A673 (cell line): ENCODE data around the gene GINS1. TPM values are rescaled to one million over a fixed set of nuclear protein-coding genes. Genes with fewer than 3 reads are reported as not detected.

Source experiments
- BruUV-seq: library from RNA; stranded (reverse); fragments of 400-500 nt; replicated peaks from 2 replicates; lab custom pipeline; 2021; lab: Mats Ljungman, UMichigan
- CTCF ChIA-PET: fragments of 300-600 bp; sonication (Branson Sonifier 250); formaldehyde crosslinking; loops from one replicate; lab custom pipeline; 2022; ENCODE audit warnings: antibody characterized with exemption; lab: Charles Lee
- POLR2A ChIA-PET: fragments of 300-600 bp; sonication (Branson Sonifier 250); formaldehyde crosslinking; loops from one replicate; lab custom pipeline; 2022; ENCODE audit warnings: antibody characterized with exemption; ENCODE audit not compliant: low non-redundant PET; lab: Charles Lee
- DNase-seq: peaks from one replicate; pipeline ENCODE4 v3.0.0-alpha.2; 2015; ENCODE audit warnings: low spot score
- H3K27ac ChIP-seq: fragments of 200-600 bp; sonication (generic); 2 replicates; pipeline ENCODE4 v1.5.1; 2016; ENCODE audit warnings: mixed run types, low read depth, mild to moderate bottlenecking, mixed read lengths, antibody characterized with exemption, low read length; ENCODE audit not compliant: poor library complexity, severe bottlenecking
- H3K27me3 ChIP-seq: fragments of 200-600 bp; sonication (generic); replicated peaks from 2 replicates; pipeline ENCODE4 v1.6.1; 2017; ENCODE audit warnings: mixed run types, low read depth, mild to moderate bottlenecking, mixed read lengths, antibody characterized with exemption, low read length; ENCODE audit not compliant: insufficient read depth, poor library complexity
- H3K36me3 ChIP-seq: fragments of 200-600 bp; sonication (generic); 2 replicates; pipeline ENCODE4 v1.6.1; 2016; ENCODE audit warnings: mixed run types, mild to moderate bottlenecking, mixed read lengths, antibody characterized with exemption, low read length; ENCODE audit not compliant: insufficient read depth, poor library complexity, severe bottlenecking
- H3K4me1 ChIP-seq: fragments of 200-600 bp; sonication (generic); 2 replicates; pipeline ENCODE4 v1.6.1; 2017; ENCODE audit warnings: mixed run types, mild to moderate bottlenecking, mixed read lengths, antibody characterized with exemption, low read length; ENCODE audit not compliant: insufficient read depth, poor library complexity, severe bottlenecking
- H3K4me3 ChIP-seq: fragments of 200-600 bp; sonication (generic); 2 replicates; pipeline ENCODE4 v1.5.1; 2016; ENCODE audit warnings: low read depth, mixed run types, mild to moderate bottlenecking, mixed read lengths, low read length; ENCODE audit not compliant: poor library complexity, severe bottlenecking
- H3K9me3 ChIP-seq: fragments of 200-600 bp; sonication (generic); 2 replicates; pipeline ENCODE4 v1.6.1; 2016; ENCODE audit warnings: mixed run types, low read depth, mild to moderate bottlenecking, mixed read lengths, antibody characterized with exemption, low read length; ENCODE audit not compliant: poor library complexity, severe bottlenecking
- EZH2 ChIP-seq: fragments of 200-600 bp; sonication (generic); IDR thresholded peaks from 2 replicates; pipeline ENCODE4 v1.6.1; 2017; ENCODE audit warnings: borderline replicate concordance, low read depth, mild to moderate bottlenecking, mixed read lengths, antibody characterized with exemption, low read length; ENCODE audit not compliant: poor library complexity, severe bottlenecking
- intact Hi-C: fragments of 100-400 bp; cut with micrococcal nuclease; formaldehyde crosslinking; loops from one replicate; pipeline ENCODE4 v1.10.0; 2022; ENCODE audit not compliant: unreplicated experiment
- total RNA-seq: library from RNA; stranded (reverse); gene quantifications from 2 replicates; pipeline ENCODE4 v1.2.3, GENCODE V29; 2021
- TF ChIP-seq, protein P1 (sequence below): fragments of 300-800, 200-600 bp; sonication (generic); conservative IDR thresholded peaks from 2 replicates; pipeline ENCODE4 v1.5.1; 2017; ENCODE audit warnings: low read depth, mild to moderate bottlenecking, antibody characterized with exemption, low read length, moderate library complexity, mixed read lengths

GINS1 gene
- total RNA-seq, 1 experiment from 2014 or later, result 62.6 TPM

DNA sequence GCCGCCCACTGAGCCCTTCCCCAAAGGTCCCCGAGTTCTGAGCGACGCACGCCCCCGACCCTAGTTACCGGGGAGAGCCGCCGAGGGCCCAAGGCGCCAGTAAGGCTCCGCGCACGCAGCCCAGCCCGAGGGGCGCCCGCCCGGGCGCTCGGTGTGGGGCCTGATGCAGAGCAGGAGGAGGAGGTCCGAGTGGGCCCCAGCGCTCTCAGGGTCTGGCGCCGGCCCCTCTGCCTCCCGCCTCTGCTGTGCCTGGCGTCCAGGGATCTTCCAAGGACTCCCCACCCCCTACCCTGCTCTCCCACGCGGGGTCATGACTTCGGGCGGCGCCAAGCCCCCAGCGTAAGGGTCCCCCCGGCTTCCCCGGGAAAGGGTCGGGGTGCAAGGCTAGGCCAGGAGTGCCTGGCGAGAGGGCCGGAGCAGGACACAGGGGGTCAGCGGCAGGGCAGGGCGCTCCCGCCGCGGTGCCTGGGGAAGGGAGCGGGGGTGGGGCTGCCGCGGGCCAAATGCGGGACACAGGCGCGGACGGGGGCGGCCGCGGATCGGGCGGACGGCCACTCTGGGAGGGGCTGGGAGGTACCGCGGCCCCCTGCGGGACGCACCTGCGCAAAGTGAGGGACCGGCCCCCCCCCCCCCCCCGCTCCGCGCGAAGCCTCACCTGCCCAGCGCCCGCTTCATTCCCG is 17.5 kb upstream of the GINS1 start:
- H3K36me3 ChIP-seq, result peaks cover 6% of the 10 kb centered on the region
- CTCF ChIA-PET, result no interaction called here
- POLR2A ChIA-PET, result no interaction called here
- no peak for TF ChIP-seq EZH2
- TF ChIP-seq, protein P1, sequence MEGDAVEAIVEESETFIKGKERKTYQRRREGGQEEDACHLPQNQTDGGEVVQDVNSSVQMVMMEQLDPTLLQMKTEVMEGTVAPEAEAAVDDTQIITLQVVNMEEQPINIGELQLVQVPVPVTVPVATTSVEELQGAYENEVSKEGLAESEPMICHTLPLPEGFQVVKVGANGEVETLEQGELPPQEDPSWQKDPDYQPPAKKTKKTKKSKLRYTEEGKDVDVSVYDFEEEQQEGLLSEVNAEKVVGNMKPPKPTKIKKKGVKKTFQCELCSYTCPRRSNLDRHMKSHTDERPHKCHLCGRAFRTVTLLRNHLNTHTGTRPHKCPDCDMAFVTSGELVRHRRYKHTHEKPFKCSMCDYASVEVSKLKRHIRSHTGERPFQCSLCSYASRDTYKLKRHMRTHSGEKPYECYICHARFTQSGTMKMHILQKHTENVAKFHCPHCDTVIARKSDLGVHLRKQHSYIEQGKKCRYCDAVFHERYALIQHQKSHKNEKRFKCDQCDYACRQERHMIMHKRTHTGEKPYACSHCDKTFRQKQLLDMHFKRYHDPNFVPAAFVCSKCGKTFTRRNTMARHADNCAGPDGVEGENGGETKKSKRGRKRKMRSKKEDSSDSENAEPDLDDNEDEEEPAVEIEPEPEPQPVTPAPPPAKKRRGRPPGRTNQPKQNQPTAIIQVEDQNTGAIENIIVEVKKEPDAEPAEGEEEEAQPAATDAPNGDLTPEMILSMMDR, result no peak
- intact Hi-C loops, result loop anchor here (10.0 kb wide), 1 partner anchor 195 kb away; the partner anchor contains the start of gene ENTPD6
- peak overlapping the region; percentile 100 for H3K4me3 ChIP-seq
- H3K27ac ChIP-seq, result peak overlapping the region; percentile 87
- no peaks in the 10 kb centered on the region for H3K9me3 ChIP-seq
- H3K4me1 ChIP-seq, result peaks cover 11% of the 10 kb centered on the region
- DNase-seq, result peak; percentile 19
- no peaks in the 10 kb centered on the region for H3K27me3 ChIP-seq
- BruUV-seq, result no TSS peak

DNA sequence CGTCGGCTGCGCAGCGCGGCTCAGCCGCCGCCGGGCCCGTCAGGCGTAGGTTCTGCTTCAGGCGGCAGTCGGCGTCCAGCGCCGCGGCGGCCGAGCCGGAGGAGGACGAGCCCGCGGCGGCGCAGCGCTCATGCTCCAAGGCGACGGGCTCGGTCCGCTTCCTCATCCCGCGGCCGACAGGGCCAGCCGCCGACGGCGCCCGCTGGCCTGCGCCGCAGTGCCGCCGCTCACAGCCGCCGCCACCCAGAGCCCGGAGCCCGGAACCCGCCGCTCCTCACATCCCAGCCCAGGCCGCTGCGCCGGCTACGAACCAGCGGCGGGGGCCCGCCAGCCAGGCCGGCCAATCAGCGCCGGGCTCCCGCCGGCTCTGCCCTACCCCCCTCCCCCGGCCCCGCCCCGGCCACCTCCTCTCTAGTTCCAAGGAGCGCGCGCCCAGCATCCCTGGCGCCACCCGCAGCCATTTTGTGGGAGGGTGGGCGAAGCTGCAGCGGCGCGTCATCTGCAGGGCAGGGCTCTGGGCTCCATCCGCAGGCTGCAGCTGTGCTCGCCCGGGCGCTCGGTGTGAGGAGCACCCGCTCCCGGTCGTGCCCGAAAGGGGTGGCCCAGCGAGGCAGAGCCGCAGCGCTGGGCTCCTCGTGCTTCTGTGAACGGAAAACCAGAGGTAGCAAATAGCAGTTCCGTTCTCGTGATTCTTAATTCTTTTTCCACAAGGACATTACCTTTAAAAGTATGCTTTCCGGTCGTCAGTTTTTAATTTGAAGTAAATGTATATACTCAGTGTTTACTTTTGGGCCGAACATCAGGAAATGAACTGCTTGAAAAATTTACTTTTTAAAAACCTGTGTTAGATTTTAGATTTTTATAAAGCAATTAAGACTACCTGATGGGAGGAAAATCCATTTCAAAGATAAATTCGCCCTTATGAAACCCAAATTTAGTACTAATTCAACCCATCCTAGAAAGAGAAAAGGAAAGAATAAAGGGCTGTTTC is 16.6 kb upstream of the GINS1 start, which contains the start of gene ABHD12:
Gene ABHD12, minus strand, starts transcription at position 298 of the 991 bp plus-strand sequence. Its CDS starts 132 bp downstream, at position 166.
- Histone ChIP-seq H3K27ac (peak within 1 kb of the TSS; percentile 87), H3K4me1 (peaks cover 11% of the 10 kb centered on the region), H3K4me3 (peak within 1 kb of the TSS; percentile 100), H3K36me3 (peaks cover 6% of the 10 kb centered on the region), H3K9me3 (no peaks in the 10 kb centered on the region), H3K27me3 (no peaks in the 10 kb centered on the region)
- intact Hi-C loops, result loop anchor here (10.0 kb wide), 1 partner anchor 196 kb away; the partner anchor contains the start of gene ENTPD6
- ChIA-PET CTCF (interaction anchor here (0.6 to 0.8 kb wide), 2 partner anchors 141 to 395 kb away, joined by 4 read pairs; no protein-coding TSS in a partner anchor), POLR2A (no interaction called here)
- no peak for TF ChIP-seq EZH2
- TF ChIP-seq, protein P1, result no peak
- BruUV-seq, result no TSS peak
- DNase-seq, result peak; percentile 99

DNA sequence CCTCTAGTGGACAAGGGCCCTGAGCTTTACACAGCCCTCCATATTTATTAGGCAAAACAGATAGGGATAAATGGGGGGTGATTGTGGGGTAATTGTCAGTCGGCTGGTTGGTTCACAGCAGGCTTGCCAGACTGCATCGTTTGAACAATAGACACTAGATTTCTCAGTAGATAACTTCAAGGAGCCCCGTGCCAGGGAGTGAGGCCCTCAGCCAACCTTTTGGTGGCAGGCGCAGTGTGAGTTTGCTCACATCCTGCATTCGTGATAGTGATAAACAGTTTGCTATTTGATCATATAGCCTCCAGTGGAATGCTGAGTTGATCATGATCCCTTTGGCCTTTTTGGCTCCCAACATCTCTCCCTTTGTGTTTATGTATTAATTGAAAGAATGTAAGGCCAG is 13.2 kb upstream of the GINS1 start:
- Histone ChIP-seq H3K36me3 (no peaks in the 10 kb centered on the region), H3K4me3 (no peak overlapping the region), H3K4me1 (peaks cover 5% of the 10 kb centered on the region), H3K27ac (no peak overlapping the region), H3K9me3 (no peaks in the 10 kb centered on the region), H3K27me3 (no peaks in the 10 kb centered on the region)
- TF ChIP-seq EZH2, result no peak
- TF ChIP-seq, protein P1, result no peak
- no TSS peak for BruUV-seq
- ChIA-PET CTCF (no interaction called here), POLR2A (no interaction called here)
- intact Hi-C loops, result loop anchor here (10.0 kb wide), 1 partner anchor 199 kb away; the partner anchor contains the start of gene ENTPD6
- DNase-seq, result no peak
